MM.1S (cell line): Measurements from ENCODE around the gene RAMP3.

Source experiments
- DNase-seq: peaks from one replicate; pipeline ENCODE4 v3.0.0-alpha.2; 2015
- H2AFZ ChIP-seq: fragments of 300-600 bp; sonication (generic); 2 replicates; pipeline ENCODE4 v1.6.0; 2016; ENCODE audit warnings: antibody characterized with exemption, low read length
- H3F3A ChIP-seq: fragments of 300-600 bp; sonication (generic); 2 replicates; pipeline ENCODE4 v1.6.1; 2016; ENCODE audit warnings: mild to moderate bottlenecking, antibody characterized with exemption, low read length, moderate library complexity, mixed read lengths; ENCODE audit not compliant: insufficient read depth
- H3K27ac ChIP-seq: fragments of 300-600 bp; sonication (generic); 2 replicates; pipeline ENCODE4 v1.5.1; 2016; ENCODE audit warnings: mild to moderate bottlenecking, low read length
- H3K27me3 ChIP-seq: fragments of 300-600 bp; sonication (generic); replicated peaks from 2 replicates; pipeline ENCODE4 v1.6.0; 2016; ENCODE audit warnings: low read length; ENCODE audit not compliant: insufficient read depth
- H3K36me3 ChIP-seq: fragments of 300-600 bp; sonication (generic); replicated peaks from 2 replicates; pipeline ENCODE4 v1.6.1; 2016; ENCODE audit warnings: mild to moderate bottlenecking, low read length, mixed read lengths; ENCODE audit not compliant: insufficient read depth
- H3K4me1 ChIP-seq: fragments of 300-600 bp; sonication (generic); 2 replicates; pipeline ENCODE4 v1.6.1; 2016; ENCODE audit warnings: low read length, mixed read lengths
- H3K4me2 ChIP-seq: fragments of 300-600 bp; sonication (generic); 2 replicates; pipeline ENCODE4 v1.6.0; 2016; ENCODE audit warnings: low read depth, low read length
- H3K4me3 ChIP-seq: fragments of 300-600 bp; sonication (generic); 2 replicates; pipeline ENCODE4 v1.5.1; 2016; ENCODE audit warnings: low read length, mixed read lengths
- H3K79me2 ChIP-seq: fragments of 300-600 bp; sonication (generic); 2 replicates; pipeline ENCODE4 v1.6.1; 2016; ENCODE audit warnings: mixed run types, low read length, mixed read lengths
- H3K9ac ChIP-seq: fragments of 300-600 bp; sonication (generic); 2 replicates; pipeline ENCODE4 v1.6.1; 2016; ENCODE audit warnings: low read length, mixed read lengths
- H3K9me2 ChIP-seq: fragments of 300-600 bp; sonication (generic); replicated peaks from 2 replicates; pipeline ENCODE4 v1.6.1; 2016; ENCODE audit warnings: mild to moderate bottlenecking, low read length, mixed read lengths; ENCODE audit not compliant: insufficient read depth
- H3K9me3 ChIP-seq: fragments of 300-600 bp; sonication (generic); replicated peaks from 2 replicates; pipeline ENCODE4 v1.6.1; 2016; ENCODE audit warnings: mild to moderate bottlenecking, low read length, mixed read lengths; ENCODE audit not compliant: insufficient read depth
- H4K20me1 ChIP-seq: fragments of 300-600 bp; sonication (generic); 2 replicates; pipeline ENCODE4 v1.6.1; 2016; ENCODE audit warnings: mild to moderate bottlenecking, low read length, moderate library complexity, mixed read lengths; ENCODE audit not compliant: insufficient read depth
- EZH2 ChIP-seq: fragments of 300-600 bp; sonication (generic); optimal IDR thresholded peaks from 2 replicates; pipeline ENCODE3; 2017; ENCODE audit warnings: low read depth, mild to moderate bottlenecking, antibody characterized with exemption, low read length, mixed read lengths
- EZH2phosphoT487 ChIP-seq: fragments of 300-600 bp; sonication (generic); IDR thresholded peaks from 2 replicates; pipeline ENCODE4 v1.6.1; 2018; ENCODE audit warnings: antibody characterized with exemption, low read length
- TF ChIP-seq, protein P1 (sequence below): fragments of 300-600 bp; sonication (generic); IDR thresholded peaks from 2 replicates; pipeline ENCODE4 v1.5.1; 2016; ENCODE audit warnings: antibody characterized with exemption, low read length, mixed read lengths

Gene RAMP3

DNA sequence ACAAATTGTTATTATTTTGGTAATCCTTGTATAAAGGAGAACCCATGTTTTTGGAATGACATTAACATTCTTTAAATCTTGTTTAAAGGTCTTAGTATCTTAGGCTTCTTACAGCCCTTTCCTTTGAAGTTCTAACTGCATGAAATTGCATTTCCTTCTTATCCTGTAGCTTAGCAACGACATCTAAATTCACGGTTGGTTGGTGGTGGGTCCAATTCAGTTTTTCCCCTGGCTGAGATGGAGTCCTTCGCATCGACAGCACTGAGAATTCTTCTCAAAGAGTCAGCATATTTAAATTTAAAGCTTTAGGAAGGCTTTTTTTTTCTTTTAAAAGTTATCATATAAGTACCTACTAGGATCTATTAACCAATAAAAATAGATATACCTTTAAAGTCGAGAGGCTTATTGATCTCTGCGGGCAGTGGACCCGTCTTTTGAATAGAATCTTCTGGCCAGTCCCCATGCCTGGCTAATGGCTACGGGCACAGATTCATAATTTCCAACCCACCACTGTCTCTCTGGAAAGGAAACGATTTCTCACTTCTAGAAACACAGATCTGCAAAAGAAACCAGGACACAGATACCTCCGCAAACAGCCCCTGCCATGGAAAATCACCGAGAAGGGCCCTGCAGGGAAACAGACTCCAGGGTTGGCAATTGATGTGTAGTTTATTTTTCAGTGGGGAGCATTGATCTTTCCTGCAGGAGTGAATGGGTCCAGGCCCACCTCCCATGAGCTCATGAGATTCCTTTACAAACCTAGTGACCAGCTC is 63.4 kb downstream of the RAMP3 start:
- H3K27me3 ChIP-seq = no peaks in the 10 kb centered on the region
- no peak overlapping the region for H2AFZ ChIP-seq
- H3K36me3 ChIP-seq = no peaks in the 10 kb centered on the region
- no peak overlapping the region for H3K27ac ChIP-seq
- no peaks in the 10 kb centered on the region for H3K9me3 ChIP-seq
- TF ChIP-seq, protein P1, sequence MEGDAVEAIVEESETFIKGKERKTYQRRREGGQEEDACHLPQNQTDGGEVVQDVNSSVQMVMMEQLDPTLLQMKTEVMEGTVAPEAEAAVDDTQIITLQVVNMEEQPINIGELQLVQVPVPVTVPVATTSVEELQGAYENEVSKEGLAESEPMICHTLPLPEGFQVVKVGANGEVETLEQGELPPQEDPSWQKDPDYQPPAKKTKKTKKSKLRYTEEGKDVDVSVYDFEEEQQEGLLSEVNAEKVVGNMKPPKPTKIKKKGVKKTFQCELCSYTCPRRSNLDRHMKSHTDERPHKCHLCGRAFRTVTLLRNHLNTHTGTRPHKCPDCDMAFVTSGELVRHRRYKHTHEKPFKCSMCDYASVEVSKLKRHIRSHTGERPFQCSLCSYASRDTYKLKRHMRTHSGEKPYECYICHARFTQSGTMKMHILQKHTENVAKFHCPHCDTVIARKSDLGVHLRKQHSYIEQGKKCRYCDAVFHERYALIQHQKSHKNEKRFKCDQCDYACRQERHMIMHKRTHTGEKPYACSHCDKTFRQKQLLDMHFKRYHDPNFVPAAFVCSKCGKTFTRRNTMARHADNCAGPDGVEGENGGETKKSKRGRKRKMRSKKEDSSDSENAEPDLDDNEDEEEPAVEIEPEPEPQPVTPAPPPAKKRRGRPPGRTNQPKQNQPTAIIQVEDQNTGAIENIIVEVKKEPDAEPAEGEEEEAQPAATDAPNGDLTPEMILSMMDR = no peak
- TF ChIP-seq EZH2 (no peak), EZH2phosphoT487 (no peak)
- no peak for DNase-seq
- no peaks in the 10 kb centered on the region for H3F3A ChIP-seq
- H3K4me2 ChIP-seq = no peak overlapping the region
- H3K79me2 ChIP-seq = no peaks in the 10 kb centered on the region
- H3K4me3 ChIP-seq = no peak overlapping the region
- H4K20me1 ChIP-seq = no peaks in the 10 kb centered on the region
- H3K9ac ChIP-seq = no peak overlapping the region
- no peaks in the 10 kb centered on the region for H3K9me2 ChIP-seq
- H3K4me1 ChIP-seq = no peaks in the 10 kb centered on the region

DNA sequence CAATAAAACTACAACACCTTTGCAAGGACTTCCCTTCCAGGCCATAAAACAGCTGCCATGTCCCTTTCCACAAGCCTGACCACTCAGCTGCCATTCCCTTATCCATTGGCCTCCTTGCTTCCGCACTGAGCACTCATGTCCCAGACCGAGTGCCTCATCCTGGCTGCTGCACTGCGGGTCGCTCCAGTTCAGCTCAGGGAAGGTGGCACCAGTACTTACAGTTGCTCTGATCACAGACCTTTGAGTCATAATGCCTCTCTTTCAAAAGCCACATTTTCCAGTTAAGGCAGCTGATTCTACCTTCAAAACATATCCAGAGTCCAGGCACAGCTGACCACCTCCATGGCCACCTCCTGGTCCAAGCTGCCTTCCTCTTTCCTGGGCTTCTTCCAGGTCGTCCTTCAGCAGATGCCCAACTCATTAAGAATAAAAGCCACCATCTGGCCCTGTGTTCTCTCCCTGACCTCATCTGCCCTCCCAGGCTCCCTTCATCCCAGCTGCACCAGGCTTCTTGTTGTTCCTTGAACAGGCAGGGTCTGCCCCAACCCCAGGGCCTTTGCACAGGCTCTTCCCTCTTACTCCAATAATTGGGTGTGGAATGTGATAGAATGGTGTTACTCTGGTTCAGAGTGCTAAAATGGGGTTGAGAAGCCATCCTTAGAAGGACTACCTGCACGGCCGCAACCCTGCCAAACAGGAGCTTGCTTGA is 64.5 kb downstream of the RAMP3 start:
- H3K27ac ChIP-seq = no peak overlapping the region
- H4K20me1 ChIP-seq = no peaks in the 10 kb centered on the region
- no peaks in the 10 kb centered on the region for H3K9me2 ChIP-seq
- no peaks in the 10 kb centered on the region for H3K27me3 ChIP-seq
- H3K4me3 ChIP-seq = no peak overlapping the region
- no peak for DNase-seq
- H3K36me3 ChIP-seq = no peaks in the 10 kb centered on the region
- no peak overlapping the region for H2AFZ ChIP-seq
- no peak overlapping the region for H3K4me2 ChIP-seq
- no peak overlapping the region for H3K9ac ChIP-seq
- H3K9me3 ChIP-seq = no peaks in the 10 kb centered on the region
- TF ChIP-seq, protein P1 = no peak
- TF ChIP-seq EZH2phosphoT487 (no peak), EZH2 (no peak)
- H3F3A ChIP-seq = no peaks in the 10 kb centered on the region
- H3K79me2 ChIP-seq = no peaks in the 10 kb centered on the region
- no peaks in the 10 kb centered on the region for H3K4me1 ChIP-seq

DNA sequence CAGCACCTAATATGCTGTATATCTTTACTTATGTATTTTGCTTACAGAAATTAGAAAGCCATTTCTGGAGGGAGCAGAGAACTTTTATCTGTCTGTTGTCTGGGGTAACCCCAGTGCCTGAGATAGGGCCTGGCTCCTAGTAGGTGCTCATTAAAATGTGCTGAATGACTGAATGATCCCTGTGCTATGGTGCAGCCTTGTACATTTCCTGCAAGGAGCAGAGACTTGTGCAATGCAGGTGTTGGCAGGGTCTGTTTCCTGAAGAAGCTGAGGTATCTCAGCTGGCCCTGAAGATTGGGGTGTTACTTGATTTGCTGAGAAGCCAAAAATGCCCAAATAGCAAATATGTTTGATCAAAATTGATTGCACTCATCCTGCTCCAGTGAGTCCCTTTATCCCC is 65.5 kb downstream of the RAMP3 start:
- no peaks in the 10 kb centered on the region for H3K9me3 ChIP-seq
- no peaks in the 10 kb centered on the region for H4K20me1 ChIP-seq
- H3K79me2 ChIP-seq = no peaks in the 10 kb centered on the region
- H2AFZ ChIP-seq = no peak overlapping the region
- TF ChIP-seq EZH2phosphoT487 (no peak), EZH2 (no peak)
- TF ChIP-seq, protein P1 = no peak
- no peak overlapping the region for H3K4me3 ChIP-seq
- no peak overlapping the region for H3K4me2 ChIP-seq
- H3F3A ChIP-seq = no peaks in the 10 kb centered on the region
- DNase-seq = no peak
- H3K4me1 ChIP-seq = no peaks in the 10 kb centered on the region
- H3K9ac ChIP-seq = no peak overlapping the region
- no peaks in the 10 kb centered on the region for H3K9me2 ChIP-seq
- no peaks in the 10 kb centered on the region for H3K27me3 ChIP-seq
- no peak overlapping the region for H3K27ac ChIP-seq
- H3K36me3 ChIP-seq = no peaks in the 10 kb centered on the region
